Measurements from ENCODE around the gene C4orf50.
"Not testable (repeated sequence)": the region's sequence is repeated elsewhere in the genome, so short reads cannot be mapped to it uniquely, and the experiment has no call there.

C4orf50 gene

DNA sequence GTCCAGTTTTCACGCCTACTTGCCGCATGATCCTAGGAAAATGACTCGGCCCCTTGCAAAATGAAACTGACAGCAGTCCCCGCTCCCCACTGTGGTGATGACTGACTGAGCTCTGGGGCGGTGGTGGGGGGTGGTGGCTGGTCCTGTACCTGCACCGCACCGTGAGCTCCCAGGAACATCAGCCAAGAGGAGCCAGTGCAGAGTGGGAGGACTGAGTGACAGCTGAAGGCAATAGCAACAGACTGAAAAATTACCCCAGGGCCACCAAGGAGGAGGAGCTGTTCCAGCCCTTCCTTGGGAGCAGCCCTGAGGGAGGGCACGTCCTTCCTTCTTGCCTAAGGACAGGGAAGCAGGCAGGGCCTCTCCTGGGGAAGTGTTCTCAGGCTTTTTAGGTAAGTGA lies 2.4 kb upstream of the C4orf50 start:
- DNase-seq, result peak in 1 of 10 donors; percentile 44
- intact Hi-C loops (cut with DNase I), result no loop called here

DNA sequence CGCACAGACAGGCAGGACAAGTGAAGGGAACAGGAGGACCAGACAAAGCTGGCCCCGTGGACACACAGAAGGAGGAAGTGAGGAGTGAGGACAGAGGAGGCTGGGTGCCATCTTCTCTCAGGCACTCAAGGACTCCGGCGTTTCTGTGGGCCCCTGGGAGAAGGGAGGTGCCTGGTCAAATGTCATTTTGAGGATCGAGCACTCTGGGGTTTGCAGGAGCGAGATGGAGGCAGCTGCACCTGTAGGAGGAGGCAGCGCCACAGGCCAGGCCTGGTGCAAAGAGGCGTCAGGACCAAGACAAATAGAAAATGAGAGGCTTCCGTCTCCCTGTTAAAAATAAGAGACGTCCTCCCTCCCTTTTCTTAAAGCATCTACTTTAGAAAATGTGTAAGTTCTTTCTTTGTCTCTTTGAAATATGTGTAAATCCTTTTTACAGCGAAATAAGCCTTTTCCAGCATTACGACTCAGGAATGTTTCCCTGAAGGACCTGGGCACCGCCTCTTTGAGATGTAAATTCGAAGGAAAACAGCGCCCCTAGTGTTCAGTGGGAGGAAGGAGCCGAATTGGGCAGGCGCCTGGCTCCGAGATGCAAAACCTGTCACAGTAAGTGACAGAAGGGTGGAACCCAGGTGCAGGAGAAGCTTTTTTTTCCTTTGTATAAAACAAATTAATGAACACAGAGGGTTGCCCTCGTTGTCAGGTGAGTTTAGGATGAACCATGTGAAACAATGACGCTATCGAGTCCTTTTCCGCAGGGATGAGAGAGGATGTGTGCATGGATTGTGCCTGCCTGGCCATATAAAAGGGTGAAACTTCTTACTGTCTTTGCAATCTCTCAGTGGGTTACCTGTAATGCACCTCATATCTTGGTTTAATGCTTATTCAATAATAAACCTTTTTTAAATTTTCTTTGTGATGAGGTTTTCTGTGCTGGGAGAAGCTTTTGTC lies 1.4 kb upstream of the C4orf50 start:
- peak in 8 of 10 donors; percentile 48 to 92 (median 58) for DNase-seq
- intact Hi-C loops (cut with DNase I), result no loop called here

DNA sequence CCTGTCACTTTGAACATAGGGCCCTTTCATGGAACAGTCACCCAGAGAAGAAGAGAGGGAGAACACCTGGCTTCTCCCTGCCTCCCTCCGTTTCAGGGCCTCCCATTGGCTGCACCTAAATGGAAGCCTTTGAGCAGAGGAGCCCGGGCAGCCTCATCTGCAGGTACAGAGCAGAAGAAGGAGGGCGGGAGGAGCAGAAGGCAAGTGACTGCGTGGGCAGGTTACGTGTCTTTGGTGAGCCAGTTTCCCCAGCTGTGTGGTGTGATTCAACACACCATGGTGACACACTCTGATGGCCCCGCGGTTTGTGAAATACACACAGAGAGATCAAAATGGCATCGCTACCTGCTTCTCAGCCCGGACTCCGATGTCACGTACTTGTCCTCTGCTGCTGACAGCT lies 431 bp downstream of the C4orf50 start:
- peak in 3 of 10 donors; percentile 34 to 91 (median 85) for DNase-seq
- intact Hi-C loops (cut with DNase I), result no loop called here

DNA sequence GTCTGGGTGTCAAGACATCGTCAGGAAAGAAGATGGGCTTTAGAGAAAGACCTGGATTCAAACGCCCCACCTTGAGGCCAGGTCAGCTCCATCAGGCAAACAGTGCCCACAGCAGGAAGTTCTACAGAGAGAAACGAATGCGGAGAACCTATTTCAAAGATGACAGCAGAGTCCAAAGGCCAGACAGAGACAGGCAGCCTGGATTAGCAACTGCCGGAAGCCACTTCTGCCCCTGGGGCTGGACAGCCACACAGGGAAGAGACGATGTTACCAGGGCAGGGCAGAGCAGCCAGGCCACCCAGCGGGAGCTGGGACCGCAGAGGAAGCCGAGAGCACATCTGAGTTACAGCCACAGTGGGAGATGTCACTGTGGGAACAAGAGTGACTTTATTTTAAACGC lies 1.2 kb downstream of the C4orf50 start:
- DNase-seq, result no peak
- intact Hi-C loops (cut with DNase I), result no loop called here

DNA sequence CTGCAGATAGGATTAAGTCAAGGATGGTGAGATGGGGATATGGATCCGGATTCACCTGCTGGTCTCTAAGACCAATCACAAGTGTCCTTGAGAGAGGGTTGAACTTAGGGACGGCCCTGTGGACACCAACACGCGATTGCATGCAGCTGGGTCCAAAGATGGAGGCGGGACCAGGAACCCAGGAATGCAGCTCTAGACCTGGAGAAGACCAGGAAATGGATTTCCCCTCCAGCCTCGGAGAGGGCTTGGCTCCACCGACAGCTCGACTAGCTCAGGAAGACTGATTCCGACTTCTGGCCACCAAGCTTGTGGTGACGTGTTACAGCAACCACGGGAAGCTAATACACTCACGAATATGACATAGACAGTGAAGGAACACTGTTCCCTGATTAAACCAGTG lies 4.7 kb downstream of the C4orf50 start:
- intact Hi-C loops (cut with DNase I), result no loop called here
- peak in 1 of 10 donors; percentile 55 for DNase-seq

DNA sequence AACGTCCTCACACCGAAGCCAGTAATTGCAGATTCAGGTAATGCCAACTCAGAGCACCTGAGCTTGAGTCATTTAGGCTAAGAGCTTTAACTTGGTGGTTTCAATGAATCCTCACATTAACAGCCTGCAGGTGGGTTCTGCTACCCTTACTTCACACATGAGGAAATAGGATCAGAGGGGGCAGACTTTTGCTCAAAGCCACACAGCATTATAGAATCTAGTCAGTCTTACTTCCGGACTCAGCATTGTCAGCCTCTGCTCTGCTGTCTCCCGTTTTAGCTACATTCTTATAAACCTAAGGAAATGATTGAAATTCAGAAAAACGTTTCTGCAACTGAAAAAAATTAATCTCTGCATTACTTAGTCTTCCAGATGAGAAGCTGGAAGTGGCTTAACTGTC lies 6.0 kb downstream of the C4orf50 start:
- DNase-seq, result no peak
- intact Hi-C loops (cut with DNase I), result no loop called here

DNA sequence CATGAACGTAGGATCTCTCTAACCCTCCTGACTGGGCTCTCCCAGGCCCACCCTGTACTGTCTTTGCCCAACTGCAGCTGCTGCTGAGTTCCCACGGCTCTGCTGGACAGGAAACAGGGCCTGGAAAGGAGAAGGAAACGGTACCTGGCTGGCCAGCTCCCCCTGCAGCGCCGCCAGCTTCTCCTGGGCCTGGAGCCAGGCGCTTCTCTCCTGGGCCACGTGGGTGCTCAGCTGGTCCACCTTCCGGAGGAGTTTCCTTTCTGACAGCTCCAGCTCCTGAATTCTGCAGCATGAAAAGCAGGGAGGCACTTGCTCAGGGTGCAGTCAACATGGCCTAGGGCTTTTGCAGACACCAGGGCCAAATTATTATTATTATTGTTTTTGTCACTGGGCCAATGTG lies 6.5 kb downstream of the C4orf50 start:
- intact Hi-C loops (cut with DNase I), result no loop called here
- peak; percentile 34 to 95 (median 73) for DNase-seq

DNA sequence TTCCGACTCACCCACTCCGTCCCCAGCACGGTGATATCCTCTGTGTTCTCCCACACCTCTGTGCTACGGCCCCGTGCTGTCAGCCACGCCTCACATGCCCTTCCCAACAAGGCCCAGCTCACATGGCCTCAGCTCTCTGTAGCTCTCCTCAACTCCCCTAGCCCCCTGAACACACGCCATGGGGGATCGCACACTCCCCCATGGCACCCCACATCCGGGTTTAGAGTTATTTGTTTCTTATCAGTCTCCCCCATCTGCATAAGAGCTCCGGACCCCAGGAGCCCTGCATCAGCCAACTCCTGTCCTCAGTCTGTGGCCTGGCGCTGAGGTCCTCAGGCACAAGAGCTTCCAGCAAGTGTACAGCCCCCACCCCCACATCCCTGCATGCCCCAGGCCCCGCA lies 7.0 kb downstream of the C4orf50 start:
- intact Hi-C loops (cut with DNase I), result no loop called here
- DNase-seq, result peak in 2 of 10 donors; percentile 47 to 69

DNA sequence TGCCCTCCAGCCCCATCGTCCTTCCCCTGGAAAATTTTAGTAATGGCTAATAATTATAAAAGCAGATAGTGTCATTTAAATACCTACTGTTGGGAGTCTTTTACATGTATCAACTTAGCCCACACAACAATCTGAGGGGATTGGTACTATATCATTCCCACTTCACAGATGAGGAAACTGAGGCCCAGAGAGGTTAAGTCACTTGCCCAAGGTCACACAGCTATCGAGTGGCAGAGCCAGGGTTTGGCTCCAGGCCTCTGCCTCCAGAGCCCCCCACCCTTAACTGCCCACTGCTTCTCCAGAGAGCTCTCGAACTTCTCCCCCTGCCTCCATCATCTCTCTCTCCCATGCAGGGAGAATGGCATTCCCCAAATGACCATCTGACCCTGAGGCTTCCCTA lies 7.4 kb downstream of the C4orf50 start:
- intact Hi-C loops (cut with DNase I), result no loop called here
- peak in 1 of 10 donors; percentile 38 for DNase-seq

DNA sequence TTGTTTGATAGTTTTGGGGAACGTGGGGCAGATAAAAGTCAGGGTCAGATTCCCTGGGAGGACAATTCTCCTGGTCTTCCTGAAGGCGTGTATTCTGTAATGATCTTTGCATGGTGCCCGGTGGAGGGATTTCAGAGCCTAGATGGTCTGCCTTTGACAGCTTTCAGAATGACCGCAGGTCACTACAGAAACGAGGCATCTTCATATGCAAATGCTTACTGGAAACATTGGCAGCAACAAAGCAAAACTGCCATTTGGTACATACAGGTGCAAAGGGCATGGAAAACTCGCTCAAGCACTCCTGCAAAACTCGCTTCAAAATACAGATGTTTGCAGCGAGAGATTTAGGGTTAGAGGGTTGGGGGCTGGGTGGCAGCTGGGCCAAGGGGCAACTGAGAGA lies 8.8 kb downstream of the C4orf50 start:
- intact Hi-C loops (cut with DNase I), result no loop called here
- peak in 1 of 10 donors; percentile 17 for DNase-seq

DNA sequence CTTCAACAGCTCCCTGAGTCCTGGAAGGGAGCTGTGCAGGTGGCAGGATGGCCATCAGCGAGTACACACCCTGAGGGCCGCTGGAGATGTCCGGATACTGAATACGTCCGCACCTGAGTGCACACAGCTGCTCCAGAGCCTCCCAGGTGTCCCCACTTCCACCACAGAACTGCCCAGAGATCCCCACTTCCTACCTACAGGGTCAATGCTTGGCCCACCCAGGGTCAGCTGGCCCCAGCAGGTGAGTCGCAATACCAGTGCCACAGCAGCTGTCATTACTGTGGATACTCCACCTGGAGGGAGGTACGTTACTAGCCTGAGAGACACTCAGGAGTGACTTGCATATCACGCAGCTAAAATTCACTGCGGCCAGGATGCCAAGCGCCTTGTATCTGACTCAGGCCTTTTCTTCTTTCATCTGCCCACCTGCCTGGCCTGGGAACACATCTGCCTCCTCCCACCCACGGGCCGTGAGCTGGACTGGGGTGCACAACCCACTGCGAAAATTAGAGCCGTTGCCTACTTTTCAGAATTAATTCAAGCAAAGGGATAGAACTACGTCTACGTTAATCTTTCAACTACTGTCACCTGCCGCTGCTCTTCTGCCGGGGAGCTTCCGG lies 9.4 kb downstream of the C4orf50 start:
- peak in 2 of 10 donors; percentile 78 for DNase-seq
- intact Hi-C loops (cut with DNase I), result no loop called here

DNA sequence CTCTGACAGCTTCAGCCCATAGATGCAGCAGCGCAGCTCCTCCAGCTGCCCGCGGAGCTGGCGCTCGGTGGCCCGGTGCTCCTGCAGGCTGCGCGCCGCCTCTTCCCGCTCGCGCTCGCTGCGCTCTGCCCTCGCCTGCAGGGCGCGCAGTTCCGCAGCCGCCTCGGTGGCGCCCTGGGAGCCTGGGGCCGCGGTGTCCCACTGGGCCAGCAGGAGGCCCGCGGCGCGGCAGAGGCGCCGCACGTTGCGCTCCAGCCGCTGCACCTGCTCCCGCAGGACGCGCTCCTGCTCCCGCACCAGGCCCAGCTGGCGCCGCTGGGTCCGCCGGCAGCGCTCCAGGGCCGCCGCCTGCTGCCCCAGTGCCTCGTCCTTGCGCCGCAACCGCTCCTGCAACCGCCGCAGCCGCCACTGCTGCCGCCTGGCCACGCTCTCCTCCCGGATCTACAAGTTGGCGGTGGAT lies 10.1 kb downstream of the C4orf50 start:
- peak in 2 of 10 donors; percentile 67 to 74 for DNase-seq
- intact Hi-C loops (cut with DNase I), result no loop called here

DNA sequence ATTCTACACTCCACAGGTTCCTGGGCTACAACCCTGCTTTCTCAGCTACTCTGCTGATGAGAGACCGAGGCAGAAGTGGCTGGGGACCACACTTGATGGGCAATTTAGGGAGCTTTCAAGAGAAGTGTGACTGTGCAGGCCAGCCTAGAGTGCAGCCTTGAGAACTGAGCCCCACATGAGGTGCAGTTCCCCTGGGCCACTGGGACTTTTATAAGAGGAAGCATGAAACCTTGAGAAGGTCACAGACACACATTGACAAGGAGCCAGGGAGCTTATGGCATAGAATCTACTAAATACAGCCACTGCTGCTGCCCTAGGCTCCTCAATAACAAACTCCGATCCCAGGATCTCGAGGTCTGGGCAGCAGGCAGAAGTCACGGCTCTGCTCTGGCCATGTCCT lies 13.1 kb downstream of the C4orf50 start:
- peak in 1 of 10 donors; percentile 19 for DNase-seq
- intact Hi-C loops (cut with DNase I), result no loop called here

DNA sequence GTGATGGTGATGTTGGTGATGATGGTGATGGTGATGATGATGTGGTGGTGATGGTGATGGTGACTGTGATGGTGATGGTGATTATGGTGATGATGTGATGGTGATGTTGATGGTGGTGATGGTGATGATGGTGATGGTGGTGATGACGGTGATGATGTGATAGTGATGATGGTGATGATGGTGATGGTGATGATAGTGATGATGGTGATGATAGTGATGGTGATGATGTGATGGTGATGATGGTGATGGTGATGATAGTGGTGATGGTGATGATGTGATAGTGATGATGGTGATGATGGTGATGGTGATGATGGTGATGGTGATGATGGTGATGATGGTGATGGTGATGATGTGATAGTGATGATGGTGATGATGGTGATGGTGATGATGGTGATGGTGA lies 14.7 kb downstream of the C4orf50 start:
- DNase-seq; intact Hi-C loops (cut with DNase I): not testable (repeated sequence)

DNA sequence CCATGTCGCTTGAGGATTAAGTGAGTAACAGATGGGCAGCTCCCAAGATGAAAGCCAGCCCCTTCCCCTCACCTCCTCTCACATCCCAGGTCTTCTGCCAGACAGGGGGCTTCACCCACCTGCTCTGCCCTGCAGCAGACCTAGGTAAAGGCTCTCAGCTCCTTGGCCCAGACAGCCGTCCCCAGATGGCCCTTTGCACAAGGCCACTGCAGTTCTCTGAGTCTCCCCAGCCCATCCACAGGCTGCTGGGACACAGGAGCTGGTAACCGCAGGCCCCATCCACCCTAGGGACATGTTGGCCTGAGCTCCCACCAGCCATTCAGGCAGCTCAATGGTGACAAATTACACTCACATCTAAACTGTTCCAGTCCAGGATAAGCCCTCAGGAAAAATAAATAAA lies 15.3 kb downstream of the C4orf50 start:
- DNase-seq, result peak in 1 of 10 donors; percentile 68
- intact Hi-C loops (cut with DNase I), result no loop called here

DNA sequence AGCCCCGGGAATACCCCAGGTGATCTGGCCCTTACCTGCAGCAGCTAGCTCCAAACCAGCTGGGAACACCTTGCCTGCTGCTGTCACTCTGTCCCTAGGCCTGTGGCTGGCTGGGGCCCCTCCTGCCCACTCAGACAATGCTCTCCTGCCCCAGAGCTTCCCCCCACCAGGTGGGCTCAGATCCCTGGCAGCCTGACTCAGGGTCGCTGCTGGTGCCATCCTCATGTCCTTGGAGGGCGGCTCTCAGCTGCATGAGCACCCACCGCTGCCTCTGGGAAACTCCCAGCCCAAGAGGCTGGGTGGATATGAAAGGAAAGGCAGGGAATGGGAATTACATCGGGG lies 15.8 kb downstream of the C4orf50 start:
- DNase-seq, result peak in 1 of 10 donors; percentile 75
- intact Hi-C loops (cut with DNase I), result no loop called here

DNA sequence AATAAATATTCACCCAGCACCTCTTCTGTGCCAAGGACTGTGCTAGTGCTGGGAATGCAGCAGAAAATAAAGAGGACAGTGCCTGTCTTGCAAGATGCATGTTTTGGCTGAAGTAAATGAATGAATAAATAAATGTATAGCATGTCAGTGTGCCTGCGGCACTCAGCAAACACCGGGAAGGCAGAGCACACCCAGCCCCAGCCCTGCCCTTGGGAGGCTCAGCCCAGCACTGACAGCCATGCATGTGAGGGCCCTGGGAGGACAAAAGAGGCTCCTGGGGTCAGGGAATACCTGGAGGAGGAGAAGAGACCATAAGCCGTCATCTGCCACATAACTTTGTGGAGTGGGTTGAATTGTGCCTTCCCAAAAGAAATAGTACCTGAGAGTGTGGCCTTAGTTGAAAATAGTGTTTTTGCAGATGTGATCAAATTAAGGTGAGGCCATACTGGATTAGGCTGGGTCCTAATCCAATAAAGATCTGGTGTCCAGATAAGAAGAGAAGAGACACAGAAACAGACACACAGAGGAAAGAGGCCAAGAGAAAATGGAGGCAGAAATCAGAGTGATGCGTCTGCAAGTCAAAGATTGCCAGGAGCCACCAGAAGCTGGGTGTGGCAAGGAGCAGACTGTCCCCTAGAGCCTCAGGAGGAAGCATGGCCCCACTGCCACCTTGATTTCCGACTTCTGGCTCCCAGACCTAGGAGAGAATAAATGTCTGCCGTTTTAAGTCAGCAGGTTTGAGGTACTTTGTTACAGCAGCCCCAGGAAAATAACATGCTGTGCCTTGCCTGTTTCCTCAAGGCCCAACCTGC lies 16.3 kb downstream of the C4orf50 start:
- intact Hi-C loops (cut with DNase I), result no loop called here
- peak in 1 of 10 donors; percentile 32 for DNase-seq

DNA sequence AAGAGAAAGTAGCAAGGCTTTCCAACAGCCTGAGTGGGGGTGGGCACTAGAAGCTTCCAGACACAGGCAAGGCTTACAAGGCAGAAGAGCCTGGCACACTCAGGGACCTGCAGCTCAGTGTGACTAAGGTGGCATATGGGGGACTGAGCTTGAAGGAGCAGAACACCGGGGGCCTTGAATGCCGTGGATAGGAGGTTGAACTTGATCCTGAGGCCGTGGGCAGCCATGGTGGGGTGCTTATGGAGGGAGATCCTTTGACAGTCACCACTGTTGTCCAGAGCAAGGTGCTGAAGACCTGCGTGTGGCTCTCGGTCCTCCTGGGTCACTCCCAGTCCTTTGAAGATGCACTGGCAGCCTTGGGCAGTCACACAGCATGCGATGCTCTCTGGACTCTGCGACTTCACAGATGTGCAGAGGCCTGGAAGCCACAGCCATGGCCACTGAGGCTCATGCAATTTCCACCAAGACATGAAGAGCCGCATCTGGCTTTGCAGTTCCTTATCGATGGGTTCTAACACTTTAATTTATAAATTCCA lies 18.3 kb downstream of the C4orf50 start:
- intact Hi-C loops (cut with DNase I), result loop anchor here (5.0 kb wide), 2 partner anchors 87 to 327 kb away; no protein-coding TSS in a partner anchor
- DNase-seq, result peak in 2 of 10 donors; percentile 26 to 52

DNA sequence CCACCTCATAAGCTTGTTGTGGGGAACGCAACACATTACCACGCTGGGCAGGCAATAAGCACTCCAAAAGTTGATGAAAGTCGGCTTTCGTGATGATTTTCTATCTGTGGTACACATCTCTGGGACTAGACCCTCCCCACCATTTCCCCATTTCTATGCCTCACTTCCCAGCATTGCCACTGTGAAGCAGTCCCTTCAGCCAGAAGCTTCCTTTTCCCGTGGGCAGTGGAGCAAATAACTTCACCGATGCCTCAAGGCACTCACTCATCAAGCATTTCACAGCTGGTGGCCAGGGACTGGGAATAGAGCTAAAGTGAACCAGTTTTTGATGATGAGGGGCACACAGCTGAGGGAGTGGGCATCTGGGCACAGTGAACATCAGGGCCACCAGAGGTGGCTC lies 18.9 kb downstream of the C4orf50 start:
- intact Hi-C loops (cut with DNase I), result loop anchor here (5.0 kb wide), 2 partner anchors 88 to 328 kb away; no protein-coding TSS in a partner anchor
- DNase-seq, result peak in 1 of 10 donors; percentile 36

DNA sequence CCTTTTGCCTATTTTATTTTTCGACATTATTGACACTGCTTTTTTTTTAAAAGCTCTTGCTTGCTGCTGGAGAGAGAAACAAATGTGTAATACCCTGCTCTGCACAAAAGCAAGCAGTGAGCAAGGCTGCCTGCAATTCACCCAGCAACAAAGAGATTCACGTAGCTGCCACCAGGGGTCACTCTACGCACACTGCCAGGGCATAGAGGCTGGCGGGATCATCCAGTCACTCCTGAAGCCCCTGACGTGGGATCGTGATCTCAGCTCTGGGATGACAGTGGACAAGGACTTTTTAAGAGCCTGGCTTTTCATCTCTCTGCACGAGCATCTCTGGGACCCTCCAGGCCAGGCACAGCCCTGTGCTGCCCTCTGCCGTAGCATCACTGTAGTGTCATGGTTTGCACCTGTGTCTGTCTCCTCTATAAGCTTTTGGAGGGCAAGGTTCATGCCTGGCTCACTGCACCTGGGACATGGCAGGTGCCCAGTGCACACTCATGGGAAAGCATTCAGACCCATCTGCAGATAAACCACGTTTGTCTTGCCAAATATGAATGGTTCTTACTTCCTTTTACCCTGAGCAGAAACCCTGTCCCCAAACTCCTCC lies 19.8 kb downstream of the C4orf50 start:
- peak; percentile 60 to 96 (median 75) for DNase-seq
- intact Hi-C loops (cut with DNase I), result loop anchor here (5.0 kb wide), 2 partner anchors 89 to 329 kb away; no protein-coding TSS in a partner anchor
